GM21529 (cell line): ENCODE data around the gene ADAM15.

Source experiments
- ATAC-seq: cut with Tn5 transposase; IDR thresholded peaks from one replicate; pipeline ENCODE4 v1.9.1; 2021; ENCODE audit not compliant: unreplicated experiment

ADAM15 gene

DNA sequence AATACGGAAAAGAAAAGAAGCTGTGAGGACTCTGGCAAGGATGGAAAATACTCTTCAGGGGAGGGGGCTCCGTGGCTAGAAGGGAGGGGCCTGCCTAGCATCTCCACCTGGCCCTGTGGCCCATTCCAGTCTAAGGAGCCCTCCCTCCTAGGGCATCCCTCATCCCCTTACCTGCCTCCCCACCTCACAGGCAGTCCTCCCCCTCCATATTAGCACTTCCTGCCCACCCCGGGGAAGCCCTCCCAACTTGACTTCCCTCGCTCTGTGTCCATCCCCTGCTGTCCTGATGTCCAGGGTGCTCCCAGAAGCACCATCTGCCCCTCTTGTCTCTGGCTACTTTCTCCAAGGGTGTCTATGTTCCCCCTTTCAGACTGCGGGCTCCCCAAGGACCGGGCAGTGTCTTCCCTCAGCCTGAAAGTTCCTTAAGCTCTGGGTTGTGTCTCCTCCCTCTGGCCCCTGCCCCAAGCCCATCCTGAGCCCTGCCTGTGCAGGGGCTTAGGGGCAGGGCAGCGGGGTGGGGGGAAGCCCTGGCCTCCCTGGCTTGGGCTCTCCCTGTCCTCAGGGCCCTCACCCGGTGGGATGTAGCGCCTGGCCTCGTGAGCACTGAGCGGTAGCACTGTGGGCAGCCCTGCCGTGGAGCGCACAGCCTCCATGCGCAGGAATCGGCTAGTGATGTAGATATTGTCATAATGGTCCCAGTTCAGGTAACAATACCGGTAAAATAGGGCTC is 21.4 kb upstream of the ADAM15 start:
- ATAC-seq: no peak

DNA sequence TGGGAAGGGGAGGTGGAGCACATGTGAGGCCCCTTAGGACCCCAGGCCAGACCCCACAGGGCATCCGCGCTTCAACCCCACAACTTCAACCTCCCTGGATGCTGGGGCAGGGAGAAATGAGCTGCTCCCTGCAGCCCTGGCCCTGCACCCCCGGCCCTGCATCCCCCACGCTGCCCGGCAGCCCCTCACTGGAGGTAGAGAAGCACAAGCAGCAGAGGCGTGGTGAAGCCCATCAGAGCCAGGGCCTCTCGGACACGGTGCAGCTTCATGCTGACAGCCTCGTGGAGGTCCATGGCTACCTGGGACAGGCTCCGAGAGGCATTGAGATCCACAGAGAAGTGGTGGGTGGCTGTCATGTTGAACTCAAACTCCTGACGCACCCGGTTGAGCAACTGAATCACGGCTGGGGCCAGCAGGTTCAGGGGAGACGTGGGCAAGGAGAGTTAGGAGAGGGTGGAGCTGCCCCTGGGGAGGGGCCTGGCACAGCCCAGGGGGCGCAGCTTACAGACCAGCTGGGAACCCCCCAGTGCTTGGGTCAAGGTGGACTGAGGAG is 20.8 kb upstream of the ADAM15 start:
- ATAC-seq: no peak

DNA sequence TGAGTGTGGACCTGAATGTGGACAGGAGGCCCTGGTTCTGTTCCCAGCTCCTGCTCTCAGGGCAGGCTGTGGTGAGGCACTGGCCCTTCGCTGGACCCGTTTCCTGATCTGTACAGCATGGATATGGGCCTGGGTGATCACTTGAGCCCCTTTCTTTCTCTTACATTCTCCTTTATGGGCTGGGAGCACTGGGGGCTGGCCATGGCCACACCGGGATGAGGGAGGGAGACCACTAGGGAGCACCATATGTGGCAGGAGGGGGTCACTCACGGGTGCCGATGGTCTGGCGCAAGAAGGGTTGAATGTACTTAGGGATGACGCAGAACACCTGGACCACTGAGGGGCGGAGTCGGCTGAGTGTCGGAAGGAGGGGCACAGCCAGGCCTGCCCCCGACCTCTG is 20.2 kb upstream of the ADAM15 start:
- ATAC-seq: no peak

DNA sequence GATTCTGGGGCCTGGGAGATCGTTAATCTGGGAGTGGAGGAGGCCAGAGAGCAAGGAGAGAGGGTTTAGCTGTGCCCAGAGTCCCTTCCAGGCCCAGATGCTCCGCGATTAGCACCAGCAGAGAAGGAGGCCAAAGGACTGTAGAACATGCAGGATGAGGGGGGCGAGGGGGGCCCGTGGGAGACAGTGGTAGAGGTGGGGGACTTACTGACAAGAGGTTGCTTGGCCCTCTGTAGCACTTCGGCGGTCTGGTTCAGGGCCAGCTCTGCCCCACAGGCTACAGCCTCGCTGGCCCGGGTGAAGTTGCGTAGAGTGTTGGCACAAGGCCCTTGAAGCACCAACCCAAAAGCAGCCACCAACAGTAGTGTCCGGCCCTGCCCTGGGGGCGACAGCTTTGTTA is 18.2 kb upstream of the ADAM15 start:
- no peak for ATAC-seq

DNA sequence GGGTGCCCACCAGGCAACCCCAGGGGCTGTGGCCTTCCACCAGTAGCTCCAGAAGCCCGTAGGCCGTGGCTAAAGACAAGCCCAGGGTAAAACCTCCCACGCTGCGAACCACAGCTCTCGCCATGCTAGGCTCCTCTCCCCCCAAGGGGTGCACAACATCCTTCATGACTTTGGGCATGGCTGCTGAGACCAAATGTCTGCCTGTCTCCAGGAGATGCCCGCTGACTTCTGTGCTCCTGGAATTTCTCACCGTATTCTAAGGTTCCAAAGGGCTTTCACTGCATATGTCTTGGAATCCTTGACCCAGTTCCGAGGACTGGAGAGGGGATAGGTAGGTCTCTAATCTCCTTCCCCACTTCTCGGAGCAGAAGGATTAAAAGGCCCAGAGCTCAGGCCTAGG is 17.6 kb upstream of the ADAM15 start, which contains the start of the genes DCST1 and DCST2:
DCST1 (plus strand) TSS at position 301 of the 400 bp plus-strand sequence. CDS start 213 bp downstream, outside the sequence.
DCST2 (minus strand) TSS at position 258 of the 400 bp plus-strand sequence; CDS start at position 178, 80 bp downstream.
- ATAC-seq: no peak

DNA sequence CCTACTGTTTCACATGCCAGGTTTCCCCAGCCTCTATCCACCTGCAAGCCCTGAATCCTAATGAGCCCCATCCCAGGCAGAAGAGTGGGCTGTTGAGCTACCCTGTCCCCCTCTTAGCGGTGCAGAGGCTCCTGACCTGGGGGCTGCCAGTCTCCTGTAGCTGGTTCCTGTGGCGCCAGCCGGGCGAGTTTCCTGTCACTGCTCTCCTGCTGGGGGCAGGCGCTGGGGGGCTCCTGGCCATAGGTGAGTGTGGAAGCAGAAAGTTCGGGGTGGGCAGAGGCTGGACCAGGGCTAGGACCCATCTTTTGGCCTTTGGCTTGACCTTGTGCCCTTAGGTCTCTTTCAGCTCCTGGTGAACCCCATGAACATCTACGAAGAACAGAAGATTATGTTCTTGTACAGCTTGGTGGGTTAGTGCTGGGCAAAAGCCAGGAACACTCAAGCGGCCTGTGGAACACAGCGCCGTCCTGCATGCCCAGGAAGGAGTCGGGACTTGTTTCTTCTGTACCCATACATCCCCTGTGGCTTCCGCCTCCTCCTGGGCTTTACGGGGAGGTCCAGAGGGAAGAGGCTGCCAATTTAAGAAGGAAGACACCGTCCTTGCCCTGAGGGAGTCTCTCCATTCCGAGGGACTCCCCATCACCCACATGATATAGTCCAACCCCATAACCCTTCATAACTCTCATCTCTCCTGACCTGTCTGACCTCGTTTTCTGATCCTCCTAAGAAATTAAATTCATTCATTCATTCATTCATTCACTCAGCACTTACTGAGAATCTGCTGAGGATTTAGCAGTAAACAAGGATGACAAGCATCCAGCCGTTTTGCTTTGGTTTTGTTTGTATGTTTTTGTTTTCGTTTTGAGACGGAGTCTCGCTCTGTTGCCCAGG is 16.6 kb upstream of the ADAM15 start:
- ATAC-seq: no peak

DNA sequence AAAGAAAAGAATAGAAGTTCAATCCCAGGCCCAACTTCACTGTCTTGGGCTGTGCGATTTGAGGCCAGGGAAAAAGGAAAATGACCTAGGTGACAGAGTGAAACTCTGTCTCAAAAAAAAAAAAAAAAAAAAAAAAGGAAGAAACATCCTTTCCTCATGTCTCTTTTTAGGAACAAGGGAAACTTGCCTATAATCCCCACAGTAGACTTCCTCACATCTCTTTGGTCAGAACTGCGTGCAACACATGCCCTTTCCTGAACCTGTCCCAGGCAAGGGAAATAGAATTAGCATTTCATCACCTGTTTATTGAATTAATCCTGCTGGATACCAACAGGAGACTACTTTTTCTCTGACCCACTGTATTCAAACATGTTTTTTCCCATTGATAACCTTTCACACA is 15.2 kb upstream of the ADAM15 start:
- no peak for ATAC-seq

DNA sequence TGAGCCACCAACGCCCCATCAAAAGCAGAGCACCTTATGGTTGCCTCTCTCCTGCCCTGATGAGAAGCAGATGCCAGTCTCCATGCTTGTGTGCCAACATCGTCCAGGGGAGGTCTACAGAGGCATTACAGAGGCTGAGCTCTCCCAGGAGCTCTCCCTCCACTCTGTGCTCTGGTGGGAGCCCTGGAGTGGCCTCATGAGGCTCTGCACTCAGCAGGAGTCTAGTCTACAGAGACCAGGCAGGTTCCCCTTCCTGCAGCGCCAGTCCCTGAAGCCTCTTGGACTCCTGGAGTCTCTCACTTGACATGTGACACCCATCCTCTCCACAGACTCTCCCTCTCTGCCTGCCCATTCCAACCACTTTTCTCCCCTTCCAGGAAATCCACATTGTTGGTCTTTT is 14.1 kb upstream of the ADAM15 start:
- no peak for ATAC-seq

DNA sequence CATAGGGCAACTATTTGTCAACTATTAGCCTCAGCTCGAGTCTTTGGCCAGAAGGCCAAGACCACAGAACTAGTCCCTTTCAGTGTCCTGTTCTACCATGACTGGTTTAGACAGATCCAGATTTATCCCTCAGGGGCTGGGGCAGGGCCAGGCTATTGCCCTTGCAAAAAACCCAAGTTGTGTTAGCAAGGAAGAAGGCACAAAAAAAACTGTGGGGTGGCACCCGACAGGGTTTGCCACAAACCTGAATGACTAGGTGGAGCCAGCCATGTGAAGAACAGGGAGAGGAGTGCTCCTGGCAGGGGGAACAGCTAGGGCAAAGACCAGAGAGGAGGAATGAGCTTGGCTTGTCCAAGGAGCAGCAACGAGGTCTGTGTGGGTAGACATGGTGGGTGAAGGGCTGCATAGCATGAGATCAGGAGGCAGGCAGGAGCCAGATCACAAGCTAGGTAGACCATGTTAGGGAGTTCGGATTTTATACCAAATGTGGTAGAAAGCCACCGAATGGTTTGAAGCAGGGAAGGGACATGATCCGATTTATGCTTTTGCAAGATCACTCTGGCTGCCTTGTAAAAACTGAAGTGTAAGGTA is 13.2 kb upstream of the ADAM15 start:
- ATAC-seq: no peak

DNA sequence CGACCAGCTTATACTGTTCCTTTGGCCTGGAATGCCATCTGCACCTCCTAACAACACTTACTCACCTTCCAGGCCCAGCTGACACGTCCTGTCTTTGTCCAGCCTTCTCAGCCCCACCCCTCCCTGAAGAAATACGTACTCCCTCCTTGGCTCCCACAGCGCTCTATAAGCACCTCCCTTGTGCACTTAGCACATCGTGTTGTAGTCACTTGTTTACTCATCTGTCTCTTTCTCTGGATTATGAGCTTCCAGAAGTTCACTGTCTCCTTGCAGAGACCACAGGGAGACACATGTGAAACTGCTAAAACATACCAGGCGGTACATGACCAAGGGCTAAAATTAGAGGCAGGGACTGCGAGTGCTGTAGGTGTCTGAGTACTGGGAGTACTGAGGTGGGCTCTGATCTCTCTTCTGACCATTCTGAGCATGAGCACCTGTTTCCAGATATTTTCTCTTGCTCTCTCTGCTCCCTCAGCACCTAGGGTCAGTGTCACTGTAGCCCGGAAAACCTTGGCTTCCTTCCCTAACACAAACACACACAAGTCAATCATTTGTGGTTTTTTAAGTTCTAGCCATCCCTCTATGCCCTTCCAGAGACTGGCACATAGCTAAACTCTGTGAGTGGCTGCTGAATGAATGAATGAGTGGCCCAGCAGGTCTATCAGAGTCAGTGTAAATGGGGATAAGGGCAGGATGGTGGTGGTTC is 12.4 kb upstream of the ADAM15 start:
- no peak for ATAC-seq

DNA sequence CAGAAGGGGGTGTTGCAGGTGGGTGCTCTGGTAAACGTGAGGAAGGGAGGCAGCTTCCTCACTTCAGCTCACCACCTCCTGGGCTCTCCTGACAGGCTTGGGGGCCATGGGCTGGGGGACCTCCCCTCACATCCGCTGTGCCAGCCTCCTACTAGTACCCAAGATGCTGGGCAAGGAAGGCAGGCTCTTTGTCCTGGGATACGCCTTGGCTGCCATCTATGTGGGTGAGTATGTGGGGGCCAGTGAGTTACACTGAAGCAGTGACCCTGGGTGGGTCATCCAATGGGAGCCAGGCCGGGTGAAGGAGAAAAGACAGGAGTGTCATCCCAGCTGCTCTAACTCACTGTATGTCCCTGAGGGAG is 11.8 kb upstream of the ADAM15 start:
- ATAC-seq: no peak

DNA sequence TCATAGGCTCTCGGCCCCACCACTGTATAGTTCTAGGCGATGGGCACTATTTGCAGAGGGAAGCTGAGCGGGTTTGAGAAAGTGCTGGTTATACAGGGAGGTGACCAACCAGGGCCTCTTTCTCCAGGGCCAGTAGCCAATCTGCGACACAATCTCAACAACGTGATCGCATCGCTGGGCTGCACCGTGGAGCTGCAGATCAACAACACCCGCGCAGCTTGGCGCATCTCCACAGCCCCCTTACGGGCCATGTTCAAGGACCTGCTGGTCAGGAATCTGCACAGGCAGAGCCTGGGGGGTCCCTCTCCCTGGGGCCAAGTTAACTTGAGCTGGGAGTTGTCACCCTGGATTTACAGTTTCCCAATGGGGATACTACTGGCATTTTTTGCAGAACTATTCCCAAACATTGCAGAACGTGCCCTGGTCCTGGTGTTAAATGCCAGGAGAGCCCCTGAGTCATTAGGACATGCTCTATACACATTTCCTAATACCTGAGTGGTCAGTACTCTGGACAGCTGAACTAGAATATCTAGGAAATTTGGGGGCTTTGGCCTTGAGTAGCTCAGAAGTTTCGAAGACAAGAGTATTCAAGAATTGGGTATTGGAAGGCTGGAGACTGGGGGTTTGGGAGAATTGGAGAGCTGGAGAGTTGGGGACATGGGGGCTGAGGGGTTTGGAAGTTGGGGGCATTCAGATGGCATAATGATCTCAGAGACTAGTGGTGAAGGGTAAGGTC is 10.6 kb upstream of the ADAM15 start:
- ATAC-seq: no peak

DNA sequence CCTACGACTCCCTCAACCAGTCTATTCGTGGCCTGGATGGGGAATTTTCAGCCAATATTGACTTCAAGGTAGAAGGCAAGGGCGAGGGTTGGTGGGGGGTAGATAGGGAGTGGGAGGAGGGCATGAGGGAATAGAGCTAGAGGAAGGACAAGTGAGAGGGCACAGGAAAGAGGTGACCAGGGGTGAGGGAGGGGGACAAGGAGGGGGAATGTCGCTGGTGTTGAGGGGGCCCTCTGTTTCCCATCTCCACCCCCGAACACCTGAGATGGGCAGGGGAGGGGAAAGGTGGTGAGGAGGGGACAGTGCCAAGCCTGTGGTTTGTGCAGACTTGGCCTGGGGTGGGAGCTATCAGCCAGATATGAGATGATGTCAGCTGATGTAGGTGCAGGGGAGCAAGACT is 8.3 kb upstream of the ADAM15 start:
- no peak for ATAC-seq

DNA sequence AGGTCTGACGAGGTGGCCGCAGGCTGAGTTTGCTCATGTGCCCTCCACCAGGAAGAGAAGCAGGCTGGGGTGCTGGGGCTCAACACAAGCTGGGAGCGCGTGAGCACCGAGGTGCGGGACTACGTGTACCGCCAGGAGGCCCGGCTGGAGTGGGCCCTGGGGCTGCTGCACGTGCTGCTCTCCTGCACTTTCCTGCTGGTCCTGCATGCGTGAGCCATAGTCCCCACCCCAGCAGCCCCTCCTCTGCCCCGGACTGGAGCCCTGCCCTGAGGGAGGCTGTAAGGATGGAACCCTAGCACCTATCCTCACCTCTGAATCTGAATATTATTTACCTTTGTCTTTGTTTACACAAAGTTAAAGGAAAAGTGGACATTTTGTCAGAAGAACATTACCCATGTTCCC is 7.8 kb upstream of the ADAM15 start:
- ATAC-seq: no peak

DNA sequence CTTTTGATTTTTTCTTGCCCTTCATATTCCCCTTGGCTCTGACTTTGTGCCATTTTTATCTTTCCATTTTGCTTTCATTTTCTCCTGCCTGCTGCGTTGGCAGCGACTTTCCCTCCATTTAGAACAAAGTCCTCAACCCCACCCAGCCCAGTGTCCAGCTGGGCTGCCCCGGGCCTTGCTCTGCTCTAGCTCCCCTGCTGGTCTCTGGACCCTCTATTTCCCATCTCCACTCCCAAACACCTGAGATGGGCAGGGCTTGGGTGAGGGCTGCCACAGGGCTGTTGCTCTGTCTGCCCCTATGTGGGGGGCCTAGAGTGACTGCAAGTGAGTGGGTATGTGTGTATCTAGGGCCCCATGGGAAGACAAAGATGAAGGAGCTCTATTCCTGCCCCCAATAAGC is 7.3 kb upstream of the ADAM15 start:
- ATAC-seq: no peak

DNA sequence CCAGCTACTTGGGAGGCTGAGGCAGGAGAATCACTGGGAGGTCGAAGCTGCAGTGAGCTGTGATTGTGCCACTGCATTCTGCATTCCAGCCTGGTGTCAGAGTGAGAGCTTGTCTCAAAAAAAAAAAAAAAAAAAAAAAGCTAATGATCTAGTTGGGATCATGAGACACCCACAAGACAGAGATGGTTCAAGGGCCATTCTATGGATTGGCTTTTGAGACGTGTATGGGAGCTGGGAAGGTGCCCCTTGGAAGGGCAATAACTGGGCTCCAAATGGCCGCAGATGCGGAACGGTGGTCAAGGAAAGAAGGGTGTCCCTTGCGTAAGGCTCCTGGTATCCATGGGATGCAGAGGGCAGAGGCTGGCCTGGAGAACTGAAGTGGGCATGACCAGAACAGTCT is 6.8 kb upstream of the ADAM15 start:
- ATAC-seq: no peak

DNA sequence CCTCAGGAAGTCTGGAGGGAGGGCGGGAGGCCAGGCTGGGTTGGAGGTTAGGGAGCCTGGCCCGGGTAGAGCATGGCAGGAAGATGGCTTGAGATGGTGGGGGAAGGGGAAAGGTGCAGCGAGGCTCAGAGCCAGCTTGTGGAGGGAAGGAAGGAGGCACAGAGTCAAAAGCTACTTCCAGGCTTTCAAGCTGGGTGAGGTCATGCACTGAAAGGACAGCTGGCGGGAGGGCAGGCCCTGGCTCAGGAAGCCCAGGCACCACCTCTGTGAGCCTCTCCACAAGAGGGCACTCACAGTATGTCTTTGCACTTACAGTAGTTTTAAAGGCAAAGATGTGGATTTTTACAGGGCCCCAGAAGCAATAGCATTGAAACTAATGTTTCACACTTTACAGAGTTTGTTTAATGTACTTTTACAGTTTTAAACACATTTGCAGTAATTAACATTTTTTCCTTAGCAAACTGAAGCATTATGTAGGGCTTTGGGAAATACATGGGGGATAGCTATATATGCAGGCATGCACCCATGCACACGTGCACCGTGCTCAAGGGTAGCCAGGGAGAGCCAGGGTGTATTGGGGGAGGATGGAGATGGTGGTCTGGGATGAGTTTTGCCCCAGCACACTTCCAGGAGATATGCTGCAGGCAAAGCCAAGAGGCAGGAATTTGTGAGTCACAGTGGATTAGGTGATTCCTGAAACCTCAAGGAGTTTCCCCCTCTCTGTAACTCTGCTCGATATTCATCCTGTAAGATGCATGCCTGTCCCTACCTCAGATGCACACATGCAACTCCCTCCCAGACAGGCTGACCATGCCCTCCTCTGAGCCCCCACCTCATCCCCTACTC is 6.1 kb upstream of the ADAM15 start:
- ATAC-seq: no peak

DNA sequence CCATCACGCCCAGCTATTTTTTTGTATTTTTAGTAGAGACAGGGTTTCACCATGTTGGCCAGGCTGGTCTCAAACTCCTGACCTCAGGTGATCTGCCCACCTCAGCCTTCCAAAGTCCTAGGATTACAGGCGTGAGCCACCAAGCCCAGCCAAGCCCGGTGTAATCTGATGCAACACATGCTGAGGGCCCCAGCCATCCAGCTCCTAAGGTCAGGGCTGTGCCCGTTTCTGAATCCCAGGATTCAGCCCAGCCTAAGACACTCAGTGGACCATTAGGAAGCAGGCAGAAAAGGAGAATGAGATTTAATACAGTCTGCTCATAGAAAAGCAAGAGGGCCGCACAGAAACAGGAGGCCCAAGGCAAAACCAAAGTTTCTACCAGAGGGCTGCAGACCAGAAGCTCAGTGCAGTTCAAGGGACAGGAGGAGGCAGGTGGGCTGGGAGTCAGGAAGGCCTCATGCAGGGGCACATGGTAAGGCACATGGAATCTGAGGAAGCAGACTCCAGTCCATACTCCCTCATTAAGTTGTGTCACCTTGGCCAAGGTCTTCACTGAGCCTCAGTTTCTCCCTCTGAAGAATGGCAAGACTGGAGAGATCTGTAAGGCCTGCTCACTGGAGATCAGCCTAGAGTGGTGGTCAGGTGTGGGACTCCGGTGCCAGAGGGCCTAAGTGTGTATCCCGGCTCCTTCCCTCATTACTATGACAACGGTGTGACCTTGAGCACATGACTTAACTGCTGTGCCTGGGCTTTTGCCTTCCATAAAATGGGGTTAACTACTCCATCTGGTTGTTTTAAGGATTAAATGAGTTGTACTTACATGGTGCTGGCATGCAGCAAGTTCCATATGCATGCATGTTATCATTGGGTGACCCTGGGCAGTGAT is 2.4 kb upstream of the ADAM15 start:
- ATAC-seq: no peak
